SK-N-SH treated with all-trans-retinoic acid at 6 μM for 48 hours (cell line): ENCODE results near the gene TMEM128.

Experiments
- ARNTL ChIP-seq: fragments of 450-650 bp; formaldehyde crosslinking; IDR thresholded peaks from 2 replicates; pipeline ENCODE4 v1.5.0; 2020; ENCODE audit warnings: low read depth, mild to moderate bottlenecking, moderate library complexity, borderline replicate concordance
- GLIS3 ChIP-seq: fragments of 250-450 bp; sonication (Bioruptor Pico); IDR thresholded peaks from 2 replicates; pipeline ENCODE4 v1.5.0; 2020; ENCODE audit warnings: mild to moderate bottlenecking, moderate library complexity
- ZFP3 ChIP-seq: fragments of 250-450 bp; sonication (Bioruptor Pico); IDR thresholded peaks from 2 replicates; pipeline ENCODE4 v1.5.0; 2020; ENCODE audit warnings: mild to moderate bottlenecking, moderate library complexity
- TF ChIP-seq, protein P1 (sequence below): fragments of 250-450 bp; sonication (Bioruptor Pico); IDR thresholded peaks from 2 replicates; pipeline ENCODE4 v1.8.0; 2021; ENCODE audit warnings: low read depth, mild to moderate bottlenecking, moderate library complexity, borderline replicate concordance

DNA sequence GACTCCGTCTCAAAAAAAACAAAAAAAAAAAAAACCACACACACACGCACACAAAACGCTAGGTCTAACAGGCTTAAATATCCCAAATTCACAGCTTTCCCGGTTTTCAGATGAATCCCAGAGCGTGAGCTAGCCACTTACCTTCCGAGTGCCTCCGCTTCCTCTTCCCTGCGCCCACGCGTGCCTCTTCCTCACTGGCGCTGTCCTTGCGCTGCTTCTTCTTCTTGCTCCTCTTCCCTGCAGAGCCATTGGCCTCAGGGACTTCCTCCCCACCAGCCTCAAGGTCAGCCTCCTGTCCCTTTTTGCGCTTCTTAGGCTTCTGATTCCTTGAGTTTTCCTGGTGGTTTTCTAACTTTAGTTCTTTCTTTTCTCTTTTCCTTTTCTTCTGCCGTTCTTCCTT is 26.2 kb upstream of the TMEM128 start:
- TF ChIP-seq, protein P1, sequence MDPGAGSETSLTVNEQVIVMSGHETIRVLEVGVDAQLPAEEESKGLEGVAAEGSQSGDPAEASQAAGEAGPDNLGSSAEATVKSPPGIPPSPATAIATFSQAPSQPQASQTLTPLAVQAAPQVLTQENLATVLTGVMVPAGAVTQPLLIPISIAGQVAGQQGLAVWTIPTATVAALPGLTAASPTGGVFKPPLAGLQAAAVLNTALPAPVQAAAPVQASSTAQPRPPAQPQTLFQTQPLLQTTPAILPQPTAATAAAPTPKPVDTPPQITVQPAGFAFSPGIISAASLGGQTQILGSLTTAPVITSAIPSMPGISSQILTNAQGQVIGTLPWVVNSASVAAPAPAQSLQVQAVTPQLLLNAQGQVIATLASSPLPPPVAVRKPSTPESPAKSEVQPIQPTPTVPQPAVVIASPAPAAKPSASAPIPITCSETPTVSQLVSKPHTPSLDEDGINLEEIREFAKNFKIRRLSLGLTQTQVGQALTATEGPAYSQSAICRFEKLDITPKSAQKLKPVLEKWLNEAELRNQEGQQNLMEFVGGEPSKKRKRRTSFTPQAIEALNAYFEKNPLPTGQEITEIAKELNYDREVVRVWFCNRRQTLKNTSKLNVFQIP (CRISPR knock-in tag): no peak
- TF ChIP-seq ZFP3 (CRISPR knock-in tag) (no peak), GLIS3 (no peak), ARNTL (CRISPR knock-in tag) (no peak)
